Measurements from ENCODE around the gene ONECUT1.

DNA sequence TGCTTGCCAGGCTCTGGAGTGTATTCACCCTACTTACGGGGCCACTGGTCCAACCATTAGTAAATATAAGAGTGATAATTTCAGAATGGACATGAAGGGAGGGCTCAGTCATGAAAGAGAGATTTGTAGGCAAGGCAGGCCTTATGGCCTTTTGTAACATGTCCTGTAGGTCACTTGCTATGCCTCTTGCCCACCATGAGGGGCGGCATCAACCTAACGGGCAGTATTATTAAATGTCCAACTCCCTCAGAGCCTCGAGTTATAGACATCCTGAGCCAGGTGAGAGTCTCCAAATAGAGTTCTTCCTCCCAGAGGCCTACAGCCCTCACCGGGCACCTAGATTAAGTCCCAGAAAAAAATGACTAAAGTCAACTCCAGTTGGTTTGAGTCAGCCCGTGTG lies 30.2 kb downstream of the ONECUT1 start:
- TF ChIP-seq, protein P1, sequence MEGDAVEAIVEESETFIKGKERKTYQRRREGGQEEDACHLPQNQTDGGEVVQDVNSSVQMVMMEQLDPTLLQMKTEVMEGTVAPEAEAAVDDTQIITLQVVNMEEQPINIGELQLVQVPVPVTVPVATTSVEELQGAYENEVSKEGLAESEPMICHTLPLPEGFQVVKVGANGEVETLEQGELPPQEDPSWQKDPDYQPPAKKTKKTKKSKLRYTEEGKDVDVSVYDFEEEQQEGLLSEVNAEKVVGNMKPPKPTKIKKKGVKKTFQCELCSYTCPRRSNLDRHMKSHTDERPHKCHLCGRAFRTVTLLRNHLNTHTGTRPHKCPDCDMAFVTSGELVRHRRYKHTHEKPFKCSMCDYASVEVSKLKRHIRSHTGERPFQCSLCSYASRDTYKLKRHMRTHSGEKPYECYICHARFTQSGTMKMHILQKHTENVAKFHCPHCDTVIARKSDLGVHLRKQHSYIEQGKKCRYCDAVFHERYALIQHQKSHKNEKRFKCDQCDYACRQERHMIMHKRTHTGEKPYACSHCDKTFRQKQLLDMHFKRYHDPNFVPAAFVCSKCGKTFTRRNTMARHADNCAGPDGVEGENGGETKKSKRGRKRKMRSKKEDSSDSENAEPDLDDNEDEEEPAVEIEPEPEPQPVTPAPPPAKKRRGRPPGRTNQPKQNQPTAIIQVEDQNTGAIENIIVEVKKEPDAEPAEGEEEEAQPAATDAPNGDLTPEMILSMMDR (IDR thresholded peaks at IDR 0.05): no peak
- TF ChIP-seq POLR2A (IDR thresholded peaks at IDR 0.05): no peak
